Stimulated activated CD4-positive, alpha-beta T cell treated with anti-CD3 and anti-CD28 coated beads, Interleukin-4, amount 100 ng/mL, for 24 hours (primary cell): ENCODE data around the gene PPP1R14D.
A peak's percentile ranks its signal among the peaks of the same experiment; 100 is the strongest.

Source experiments
- DNase-seq: peaks from one replicate; pipeline ENCODE4 v3.0.0-alpha.2; 2020

Gene PPP1R14D

GRCh38 chr15:40776537-40777141 is 51.9 kb downstream of the PPP1R14D start:
- peak; percentile 33 for DNase-seq

GRCh38 chr15:40775740-40776536 is 52.6 kb downstream of the PPP1R14D start:
- no peak for DNase-seq

- no peak for DNase-seq
Measured at GRCh38 chr15:40775007-40775406, 53.5 kb downstream of the PPP1R14D start.

GRCh38 chr15:40773902-40774301 is 54.6 kb downstream of the PPP1R14D start:
- no peak for DNase-seq

- DNase-seq: no peak
Measured at GRCh38 chr15:40773496-40773895, 55.0 kb downstream of the PPP1R14D start.

- DNase-seq: no peak
Measured at GRCh38 chr15:40772014-40772413, 56.5 kb downstream of the PPP1R14D start.

GRCh38 chr15:40771242-40771641 is 57.3 kb downstream of the PPP1R14D start:
- DNase-seq: no peak

- no peak for DNase-seq
Measured at GRCh38 chr15:40770147-40770721, 58.3 kb downstream of the PPP1R14D start.

- DNase-seq: peak; percentile 71
Measured at GRCh38 chr15:40769274-40770146, 59.0 kb downstream of the PPP1R14D start, which contains the start of gene C15orf62. C15orf62 (plus strand) TSS chr15:40769980; CDS start chr15:40770496, 516 bp downstream.

- no peak for DNase-seq
Measured at GRCh38 chr15:40768521-40769273, 59.8 kb downstream of the PPP1R14D start.

GRCh38 chr15:40767838-40768500 is 60.5 kb downstream of the PPP1R14D start:
- no peak for DNase-seq

- no peak for DNase-seq
Measured at GRCh38 chr15:40766906-40767837, 61.3 kb downstream of the PPP1R14D start.

GRCh38 chr15:40766194-40766815 is 62.2 kb downstream of the PPP1R14D start:
- no peak for DNase-seq
